ENCODE results near the gene C5orf24.
"Not testable (repeated sequence)": the region's sequence is repeated elsewhere in the genome, so short reads cannot be mapped to it uniquely, and the experiment has no call there.

C5orf24 gene

GRCh38 chr5:134845852-134846640 is at the start of gene C5orf24:
Gene C5orf24 (plus strand): TSS chr5:134845968. CDS start chr5:134854901, 8,933 bp downstream.
- peak; percentile 62 for DNase-seq

- DNase-seq = no peak
These were observed 47.3 kb upstream of the C5orf24 start for GRCh38 chr5:134798468-134798867.

GRCh38 chr5:134803821-134804220 is 41.9 kb upstream of the C5orf24 start:
- no peak for DNase-seq

- no peak for DNase-seq
These were observed 32.4 kb upstream of the C5orf24 start for GRCh38 chr5:134813407-134813806.

- DNase-seq = no peak
These were observed 31.9 kb upstream of the C5orf24 start for GRCh38 chr5:134813827-134814226.

- DNase-seq = no peak
These were observed 28.8 kb upstream of the C5orf24 start for GRCh38 chr5:134817006-134817405.

- no peak for DNase-seq
These were observed 27.0 kb upstream of the C5orf24 start for GRCh38 chr5:134818776-134819175.

GRCh38 chr5:134819407-134819963 is 26.3 kb upstream of the C5orf24 start:
- no peak for DNase-seq

- DNase-seq = no peak
These were observed 23.9 kb upstream of the C5orf24 start for GRCh38 chr5:134821841-134822240.

- DNase-seq = no peak
These were observed 21.1 kb upstream of the C5orf24 start for GRCh38 chr5:134824681-134825080.

- no peak for DNase-seq
These were observed 20.6 kb upstream of the C5orf24 start for GRCh38 chr5:134825212-134825611.

- no peak for DNase-seq
These were observed 12.3 kb upstream of the C5orf24 start for GRCh38 chr5:134833340-134834032.

- no peak for DNase-seq
These were observed 10.1 kb upstream of the C5orf24 start for GRCh38 chr5:134835623-134836022.

- DNase-seq = no peak
These were observed 8.1 kb upstream of the C5orf24 start for GRCh38 chr5:134837530-134838181.

GRCh38 chr5:134838361-134838760 is 7.4 kb upstream of the C5orf24 start:
- DNase-seq = not testable (repeated sequence)

- DNase-seq = no peak
These were observed 5.0 kb upstream of the C5orf24 start for GRCh38 chr5:134840811-134841210.

GRCh38 chr5:134844252-134844651 is 1.5 kb upstream of the C5orf24 start:
- no peak for DNase-seq

GRCh38 chr5:134845335-134845851 is 375 bp upstream of the C5orf24 start:
- no peak for DNase-seq

GRCh38 chr5:134846641-134846960 is 833 bp downstream of the C5orf24 start:
- no peak for DNase-seq

- DNase-seq = not testable (repeated sequence)
These were observed 3.7 kb downstream of the C5orf24 start for GRCh38 chr5:134849434-134849933.

- DNase-seq = no peak
These were observed 5.6 kb downstream of the C5orf24 start for GRCh38 chr5:134851307-134851923.

GRCh38 chr5:134856465-134856864 is 10.7 kb downstream of the C5orf24 start:
- DNase-seq = not testable (repeated sequence)

- DNase-seq = no peak
These were observed 11.6 kb downstream of the C5orf24 start for GRCh38 chr5:134857401-134857800.

Data from DMS79 (cell line).